WI38 (cell line): ENCODE data around the gene HMOX1.

Source experiments
- H3K4me3 ChIP-seq: 2 replicates; pipeline ENCODE4 v1.5.1; 2011; ENCODE audit warnings: low read depth, mild to moderate bottlenecking, control low read depth, low read length
- CTCF ChIP-seq: IDR thresholded peaks from 2 replicates; pipeline ENCODE4 v1.5.1; 2012; ENCODE audit warnings: low read depth, mild to moderate bottlenecking, control low read depth, low read length

The HMOX1 gene

GRCh38 chr22:35347462-35347861 is 33.4 kb upstream of the HMOX1 start:
- H3K4me3 ChIP-seq = no peak overlapping the region
- no peak for TF ChIP-seq CTCF

- no peak overlapping the region for H3K4me3 ChIP-seq
- no peak for TF ChIP-seq CTCF
These were observed 32.8 kb upstream of the HMOX1 start for GRCh38 chr22:35348026-35348590.

- TF ChIP-seq CTCF = no peak
- no peak overlapping the region for H3K4me3 ChIP-seq
These were observed 32.2 kb upstream of the HMOX1 start for GRCh38 chr22:35348703-35349102.

- no peak for TF ChIP-seq CTCF
These were observed 31.6 kb upstream of the HMOX1 start for GRCh38 chr22:35349368-35349703.

GRCh38 chr22:35349704-35350538 is 31.0 kb upstream of the HMOX1 start:
- no peak for TF ChIP-seq CTCF
- no peak overlapping the region for H3K4me3 ChIP-seq

More at GRCh38 chr22:35349368-35349703, 31.6 kb upstream of the HMOX1 start:
- no peak overlapping the region for H3K4me3 ChIP-seq

GRCh38 chr22:35350539-35351503 is 30.1 kb upstream of the HMOX1 start:
- TF ChIP-seq CTCF = peak; percentile 34
- H3K4me3 ChIP-seq = peak overlapping the region; percentile 62
